Mammary epithelial cell (primary cell): Measurements from ENCODE around the gene TAAR9.

Experiments used
- EZH2 ChIP-seq: IDR thresholded peaks from 2 replicates; pipeline ENCODE4 v1.6.1; 2012; ENCODE audit warnings: low read length, inconsistent platforms, borderline replicate concordance
- TF ChIP-seq, protein P1 (sequence below), 2 donors: IDR thresholded peaks in 1 of 2; conservative IDR thresholded peaks in 1 of 2; 2 replicates each; pipeline ENCODE4 v1.5.1; 2011 to 2012; ENCODE audit warnings: inconsistent platforms in 2 of 2, low read length in 2 of 2, mild to moderate bottlenecking in 2 of 2, control low read depth in 1 of 2, low read depth in 1 of 2; ENCODE audit not compliant: insufficient read depth in 1 of 2; ENCODE audit errors: extremely low read depth in 1 of 2

DNA sequence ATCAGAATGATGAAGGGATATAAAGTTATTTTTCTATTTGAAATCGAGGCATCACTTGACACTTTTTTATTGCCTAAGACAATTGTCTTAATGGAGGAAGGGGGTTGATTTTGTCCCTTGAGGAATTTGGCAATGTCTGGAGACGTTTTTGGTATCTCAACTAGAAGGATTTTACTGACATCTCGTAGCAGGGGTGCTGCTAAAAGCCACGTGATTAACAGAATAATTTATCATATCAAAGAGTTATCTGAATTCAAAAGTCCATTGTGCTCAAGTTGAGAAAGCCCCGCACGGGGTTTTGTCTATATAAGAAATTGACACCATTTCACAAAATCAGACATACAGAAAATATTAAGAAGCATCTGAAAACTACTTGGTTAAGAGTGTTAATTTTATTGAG, 30.5 kb downstream of the TAAR9 start:
- TF ChIP-seq, protein P1, sequence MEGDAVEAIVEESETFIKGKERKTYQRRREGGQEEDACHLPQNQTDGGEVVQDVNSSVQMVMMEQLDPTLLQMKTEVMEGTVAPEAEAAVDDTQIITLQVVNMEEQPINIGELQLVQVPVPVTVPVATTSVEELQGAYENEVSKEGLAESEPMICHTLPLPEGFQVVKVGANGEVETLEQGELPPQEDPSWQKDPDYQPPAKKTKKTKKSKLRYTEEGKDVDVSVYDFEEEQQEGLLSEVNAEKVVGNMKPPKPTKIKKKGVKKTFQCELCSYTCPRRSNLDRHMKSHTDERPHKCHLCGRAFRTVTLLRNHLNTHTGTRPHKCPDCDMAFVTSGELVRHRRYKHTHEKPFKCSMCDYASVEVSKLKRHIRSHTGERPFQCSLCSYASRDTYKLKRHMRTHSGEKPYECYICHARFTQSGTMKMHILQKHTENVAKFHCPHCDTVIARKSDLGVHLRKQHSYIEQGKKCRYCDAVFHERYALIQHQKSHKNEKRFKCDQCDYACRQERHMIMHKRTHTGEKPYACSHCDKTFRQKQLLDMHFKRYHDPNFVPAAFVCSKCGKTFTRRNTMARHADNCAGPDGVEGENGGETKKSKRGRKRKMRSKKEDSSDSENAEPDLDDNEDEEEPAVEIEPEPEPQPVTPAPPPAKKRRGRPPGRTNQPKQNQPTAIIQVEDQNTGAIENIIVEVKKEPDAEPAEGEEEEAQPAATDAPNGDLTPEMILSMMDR (conservative IDR thresholded peaks at IDR 0.05 in 1 of 2, IDR thresholded peaks at IDR 0.05 in 1 of 2; ENCODE audit: extremely low read depth in 1 of 2, insufficient read depth in 1 of 2, low read depth in 1 of 2, low read length in 2 of 2), result no peak
- no peak for TF ChIP-seq EZH2
